B cell (primary cell): ENCODE measurements around the gene COBLL1. TPM values are rescaled to one million over a fixed set of nuclear protein-coding genes. Genes with fewer than 3 reads are reported as not detected.

Experiments
- ATAC-seq: fragments of 200-7000 bp; cut with Tn5 transposase; one replicate; pipeline ENCODE4 v1.10.0; 2021; ENCODE audit warnings: low read depth, mild to moderate bottlenecking, moderate number of reproducible peaks, moderate library complexity
- CTCF ChIA-PET: fragments of 350-600 bp; sonication (Branson Sonifier 250); formaldehyde crosslinking; loops from one replicate; lab custom pipeline; 2021; ENCODE audit warnings: antibody characterized with exemption, inconsistent platforms; lab: Charles Lee
- POLR2A ChIA-PET: fragments of 350-600 bp; sonication (Branson Sonifier 250); formaldehyde crosslinking; loops from one replicate; lab custom pipeline; 2021; ENCODE audit warnings: antibody characterized with exemption; lab: Charles Lee
- DNase-seq: peaks from one replicate; pipeline ENCODE4 v3.0.0; 2013
- H2AFZ ChIP-seq: 2 replicates; pipeline ENCODE4 v1.6.1; 2012; ENCODE audit warnings: mild to moderate bottlenecking, low read depth, low read length; ENCODE audit not compliant: insufficient read depth, poor library complexity, severe bottlenecking
- H3K27ac ChIP-seq, 2 donors: 1 replicate in 1 of 2; 2 replicates in 1 of 2; pipeline ENCODE4 v1.5.1; 2012 to 2013; ENCODE audit warnings: low read length in 2 of 2, mild to moderate bottlenecking in 2 of 2, moderate library complexity in 1 of 2
- H3K27me3 ChIP-seq, 4 experiments: fragments of 200-600 bp in 1 of 4; sonication (generic) in 1 of 4; replicated peaks in 1 of 4; 1 replicate in 2 of 4; 2 replicates in 2 of 4; pipeline versions ENCODE4 v1.6.1 to v1.7.0; 2013 to 2016; ENCODE audit warnings: low read length in 3 of 4, mild to moderate bottlenecking in 2 of 4, mixed read lengths in 1 of 4, moderate library complexity in 1 of 4; ENCODE audit not compliant: insufficient read depth in 4 of 4, control insufficient read depth in 3 of 4; ENCODE audit errors: control extremely low read depth in 1 of 4
- H3K36me3 ChIP-seq, 2 experiments: replicated peaks in 1 of 2; 1 replicate in 1 of 2; 2 replicates in 1 of 2; pipeline versions ENCODE4 v1.6.1 to v1.7.1; 2013; ENCODE audit warnings: low read length in 1 of 2; ENCODE audit not compliant: insufficient read depth in 2 of 2, control insufficient read depth in 1 of 2; ENCODE audit errors: control extremely low read depth in 1 of 2, extremely low read depth in 1 of 2
- H3K4me1 ChIP-seq, 2 donors: fragments of 200-600 bp in 1 of 2; sonication (generic) in 1 of 2; 1 replicate in 1 of 2; 2 replicates in 1 of 2; pipeline versions ENCODE4 v1.5.1 to v1.6.1; 2013 to 2017; ENCODE audit warnings: low read length in 2 of 2; ENCODE audit not compliant: control insufficient read depth in 2 of 2, insufficient read depth in 2 of 2
- H3K4me2 ChIP-seq: replicated peaks from 2 replicates; pipeline ENCODE3; 2012; ENCODE audit warnings: mild to moderate bottlenecking, low read depth, low read length; ENCODE audit not compliant: poor library complexity, severe bottlenecking
- H3K4me3 ChIP-seq, 5 experiments: fragments of 200-600 bp in 1 of 5; sonication (generic) in 1 of 5; 1 replicate in 3 of 5; 2 replicates in 2 of 5; pipeline versions ENCODE4 v1.5.1 to v1.7.0; 2011 to 2016; ENCODE audit warnings: low read length in 4 of 5, mild to moderate bottlenecking in 4 of 5, low read depth in 2 of 5, control low read depth in 1 of 5, moderate library complexity in 1 of 5; ENCODE audit not compliant: insufficient read depth in 1 of 5; ENCODE audit errors: control extremely low read depth in 1 of 5, extremely low read depth in 1 of 5
- H3K79me2 ChIP-seq: fragments of 200-600 bp; sonication (generic); one replicate; pipeline ENCODE4 v1.6.0; 2016; ENCODE audit warnings: low read length; ENCODE audit not compliant: control insufficient read depth, insufficient read depth
- H3K9ac ChIP-seq: fragments of 200-600 bp; sonication (generic); 2 replicates; pipeline ENCODE4 v1.6.1; 2017; ENCODE audit warnings: mild to moderate bottlenecking, low read length, moderate library complexity
- H3K9me3 ChIP-seq, 3 donors: one replicate each; pipeline versions ENCODE4 v1.6.1 to v1.7.1; 2013; ENCODE audit warnings: low read length in 2 of 3; ENCODE audit not compliant: control insufficient read depth in 2 of 3, insufficient read depth in 1 of 3; ENCODE audit errors: control extremely low read depth in 1 of 3
- H4K20me1 ChIP-seq: 2 replicates; pipeline ENCODE4 v1.6.0; 2012; ENCODE audit warnings: mild to moderate bottlenecking, low read length; ENCODE audit not compliant: insufficient read depth, control insufficient read depth, poor library complexity, severe bottlenecking
- H3K27ac Mint-ChIP-seq: one replicate; pipeline ENCODE4 v1.8.0; 2021; ENCODE audit warnings: mixed read lengths
- H3K27me3 Mint-ChIP-seq: one replicate; pipeline ENCODE4 v1.8.0; 2021; ENCODE audit warnings: mixed read lengths
- H3K4me1 Mint-ChIP-seq: one replicate; pipeline ENCODE4 v1.8.0; 2021; ENCODE audit warnings: mixed read lengths
- H3K4me3 Mint-ChIP-seq: one replicate; pipeline ENCODE4 v1.8.0; 2021; ENCODE audit warnings: mixed read lengths
- H3K9me3 Mint-ChIP-seq: one replicate; pipeline ENCODE4 v1.8.0; 2022; ENCODE audit warnings: mixed read lengths; ENCODE audit not compliant: insufficient read depth
- CTCF ChIP-seq: fragments of 200-600 bp; IDR thresholded peaks from one replicate; pipeline ENCODE4 v1.8.0; 2022; ENCODE audit warnings: antibody characterized with exemption, mild to moderate bottlenecking
- EZH2 ChIP-seq: IDR thresholded peaks from 2 replicates; pipeline ENCODE4 v1.6.1; 2012; ENCODE audit warnings: borderline replicate concordance, low read depth, mild to moderate bottlenecking, moderate library complexity, low read length; ENCODE audit not compliant: insufficient read depth, poor library complexity, severe bottlenecking
- WGBS: methylation state at CpG from one replicate; pipeline ENCODE4 v1.1.5; 2013; ENCODE audit warnings: missing lambda C conversion rate; ENCODE audit not compliant: insufficient coverage; 5-methylcytosine and 5-hydroxymethylcytosine counted together
- intact Hi-C: fragments of 100-400 bp; cut with micrococcal nuclease; formaldehyde crosslinking; loops from one replicate; pipeline ENCODE4 v1.10.0; 2022
- polyA plus RNA-seq: library from polyadenylated mRNA; depleted of rRNA; stranded (reverse); fragments of >200 nt; gene quantifications from 2 replicates; pipeline ENCODE4 v1.2.3, GENCODE V29; 2012
- total RNA-seq, 2 donors: library from RNA; stranded (reverse); fragments of 120-200 nt in 1 of 2; gene quantifications; 1 replicate in 1 of 2; 2 replicates in 1 of 2; pipeline versions ENCODE4 v1.2.3 to v1.2.4, GENCODE V29; 2013 to 2022

The COBLL1 gene
- total and polyA plus RNA-seq, 2 donors (not counting 1 experiment from before 2014, with no cell fraction given) = 45.1 to 234 TPM

GRCh38 chr2:164763431-164763830 is 78.2 kb downstream of the COBLL1 start:
- Histone ChIP-seq H3K4me1 (peaks cover 31 to 34% of the 10 kb centered on the region in 2 donors), H3K9ac (no peak overlapping the region), H3K4me2 (no peak overlapping the region), H3K9me3 (no peaks in the 10 kb centered on the region), H3K27me3 (no peaks in the 10 kb centered on the region), H3K79me2 (peaks cover 65% of the 10 kb centered on the region), H3K27ac (peak overlapping the region in 1 of 2 donors; percentile 95), H3K36me3 (no peaks in the 10 kb centered on the region), H2AFZ (no peak overlapping the region), H4K20me1 (no peaks in the 10 kb centered on the region), H3K4me3 (no peak overlapping the region)
- ChIA-PET POLR2A (no interaction called here), CTCF (interaction anchor here (0.7 to 3.9 kb wide), 3 partner anchors 25 to 150 kb away, joined by 3 to 20 read pairs (median 19); partner anchors contain the start of gene COBLL1)
- H3K27ac Mint-ChIP-seq = no peak overlapping the region
- no CpG with 5 or more reads among the region's 5 CpGs for WGBS
- no peaks in the 10 kb centered on the region for H3K27me3 Mint-ChIP-seq
- DNase-seq (no peak), ATAC-seq (no peak)
- H3K9me3 Mint-ChIP-seq = no peaks in the 10 kb centered on the region
- no peak for TF ChIP-seq CTCF
- no peak for TF ChIP-seq EZH2
- intact Hi-C loops = loop anchor here (5.0 kb wide), 2 partner anchors 34 to 214 kb away; no protein-coding TSS in a partner anchor
- no peak overlapping the region for H3K4me3 Mint-ChIP-seq
- H3K4me1 Mint-ChIP-seq = peaks cover 37% of the 10 kb centered on the region

GRCh38 chr2:164761737-164762460 is 79.7 kb downstream of the COBLL1 start:
- peak overlapping the region; percentile 96 for H3K27ac Mint-ChIP-seq

More at GRCh38 chr2:164761737-164762460, 79.7 kb downstream of the COBLL1 start:
- Histone ChIP-seq H3K79me2 (peaks cover 78% of the 10 kb centered on the region), H2AFZ (peak overlapping the region; percentile 35), H3K27ac (peak overlapping the region; percentile 79 to 95), H3K4me3 (peak overlapping the region in 1 of 5 experiments; percentile 76), H3K9me3 (no peaks in the 10 kb centered on the region), H3K27me3 (no peaks in the 10 kb centered on the region), H3K4me2 (peak overlapping the region; percentile 69), H3K36me3 (no peaks in the 10 kb centered on the region), H3K4me1 (peaks cover 38 to 48% of the 10 kb centered on the region in 2 donors), H3K9ac (peak overlapping the region; percentile 65), H4K20me1 (no peaks in the 10 kb centered on the region)
- Mint-ChIP-seq H3K4me3 (peak overlapping the region; percentile 94), H3K27me3 (no peaks in the 10 kb centered on the region), H3K9me3 (no peaks in the 10 kb centered on the region), H3K4me1 (peaks cover 46% of the 10 kb centered on the region)
- TF ChIP-seq CTCF (no peak), EZH2 (no peak)
- DNase-seq = peak; percentile 47
- WGBS = no CpG with 5 or more reads among the region's 1 CpG
- intact Hi-C loops = loop anchor here (1.0 to 5.0 kb wide), 5 partner anchors 8 to 215 kb away; no protein-coding TSS in a partner anchor
- POLR2A ChIA-PET = interaction anchor here (0.6 to 1.8 kb wide), 4 partner anchors 22 to 193 kb away, joined by 4 to 9 read pairs (median 6); partner anchors contain the start of gene COBLL1
- peak; percentile 22 for ATAC-seq
- CTCF ChIA-PET = interaction anchor here (0.7 to 3.9 kb wide), 8 partner anchors 24 to 442 kb away, joined by 3 to 20 read pairs (median 4); partner anchors contain the start of genes COBLL1 and SCN3A
